ENCODE data around the gene CRIP2.

GRCh38 chr14:105447651-105448640 is 26.7 kb upstream of the CRIP2 start:
- TF ChIP-seq, protein P1, sequence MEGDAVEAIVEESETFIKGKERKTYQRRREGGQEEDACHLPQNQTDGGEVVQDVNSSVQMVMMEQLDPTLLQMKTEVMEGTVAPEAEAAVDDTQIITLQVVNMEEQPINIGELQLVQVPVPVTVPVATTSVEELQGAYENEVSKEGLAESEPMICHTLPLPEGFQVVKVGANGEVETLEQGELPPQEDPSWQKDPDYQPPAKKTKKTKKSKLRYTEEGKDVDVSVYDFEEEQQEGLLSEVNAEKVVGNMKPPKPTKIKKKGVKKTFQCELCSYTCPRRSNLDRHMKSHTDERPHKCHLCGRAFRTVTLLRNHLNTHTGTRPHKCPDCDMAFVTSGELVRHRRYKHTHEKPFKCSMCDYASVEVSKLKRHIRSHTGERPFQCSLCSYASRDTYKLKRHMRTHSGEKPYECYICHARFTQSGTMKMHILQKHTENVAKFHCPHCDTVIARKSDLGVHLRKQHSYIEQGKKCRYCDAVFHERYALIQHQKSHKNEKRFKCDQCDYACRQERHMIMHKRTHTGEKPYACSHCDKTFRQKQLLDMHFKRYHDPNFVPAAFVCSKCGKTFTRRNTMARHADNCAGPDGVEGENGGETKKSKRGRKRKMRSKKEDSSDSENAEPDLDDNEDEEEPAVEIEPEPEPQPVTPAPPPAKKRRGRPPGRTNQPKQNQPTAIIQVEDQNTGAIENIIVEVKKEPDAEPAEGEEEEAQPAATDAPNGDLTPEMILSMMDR (IDR thresholded peaks at IDR 0.05; ENCODE audit: low read depth, low read length, poor library complexity, severe bottlenecking): no peak
- TF ChIP-seq EZH2phosphoT487 (IDR thresholded peaks at IDR 0.05; ENCODE audit: borderline replicate concordance, low read length): no peak
